ENCODE data around the gene CDH23.

DNA sequence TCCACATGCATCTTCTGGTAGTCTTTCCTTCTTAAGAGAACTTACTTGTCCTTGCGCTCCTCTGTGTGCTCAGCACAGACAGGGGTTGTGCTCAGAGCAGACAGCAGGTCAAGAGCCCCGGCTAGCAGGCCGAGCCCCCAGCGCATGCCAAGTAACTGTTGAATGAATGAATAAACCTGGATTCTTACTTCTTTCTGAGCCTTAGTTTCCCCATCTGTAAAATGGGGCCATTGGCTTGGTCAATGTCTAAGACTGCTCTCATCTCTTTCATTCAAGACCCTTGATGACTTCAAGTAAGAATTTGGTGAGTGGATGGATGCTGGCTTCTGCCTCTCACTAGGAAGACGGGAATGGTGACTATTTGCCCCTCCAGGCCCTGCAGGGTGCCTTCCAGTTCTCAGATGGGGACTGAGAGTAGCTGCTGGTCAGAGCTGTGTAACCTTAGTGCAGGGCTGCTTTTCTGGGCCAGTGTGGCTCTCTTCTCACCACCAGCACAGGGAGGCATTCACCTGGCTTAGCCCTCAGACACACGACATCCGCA lies 78.1 kb downstream of the CDH23 start:
- no peak for TF ChIP-seq EZH2 (IDR thresholded peaks at IDR 0.05; ENCODE audit: low read depth)
- TF ChIP-seq, protein P1, sequence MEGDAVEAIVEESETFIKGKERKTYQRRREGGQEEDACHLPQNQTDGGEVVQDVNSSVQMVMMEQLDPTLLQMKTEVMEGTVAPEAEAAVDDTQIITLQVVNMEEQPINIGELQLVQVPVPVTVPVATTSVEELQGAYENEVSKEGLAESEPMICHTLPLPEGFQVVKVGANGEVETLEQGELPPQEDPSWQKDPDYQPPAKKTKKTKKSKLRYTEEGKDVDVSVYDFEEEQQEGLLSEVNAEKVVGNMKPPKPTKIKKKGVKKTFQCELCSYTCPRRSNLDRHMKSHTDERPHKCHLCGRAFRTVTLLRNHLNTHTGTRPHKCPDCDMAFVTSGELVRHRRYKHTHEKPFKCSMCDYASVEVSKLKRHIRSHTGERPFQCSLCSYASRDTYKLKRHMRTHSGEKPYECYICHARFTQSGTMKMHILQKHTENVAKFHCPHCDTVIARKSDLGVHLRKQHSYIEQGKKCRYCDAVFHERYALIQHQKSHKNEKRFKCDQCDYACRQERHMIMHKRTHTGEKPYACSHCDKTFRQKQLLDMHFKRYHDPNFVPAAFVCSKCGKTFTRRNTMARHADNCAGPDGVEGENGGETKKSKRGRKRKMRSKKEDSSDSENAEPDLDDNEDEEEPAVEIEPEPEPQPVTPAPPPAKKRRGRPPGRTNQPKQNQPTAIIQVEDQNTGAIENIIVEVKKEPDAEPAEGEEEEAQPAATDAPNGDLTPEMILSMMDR (conservative IDR thresholded peaks at IDR 0.05), result no peak
